ENCODE data around the gene RAB3C. TPM values are rescaled to one million over a fixed set of nuclear protein-coding genes. Genes with fewer than 3 reads are reported as not detected.
"Not testable (repeated sequence)": the region's sequence is repeated elsewhere in the genome, so short reads cannot be mapped to it uniquely, and the experiment has no call there.

The RAB3C gene
- total RNA-seq, 1 donor from 2014 or later: 0.30 TPM

DNA sequence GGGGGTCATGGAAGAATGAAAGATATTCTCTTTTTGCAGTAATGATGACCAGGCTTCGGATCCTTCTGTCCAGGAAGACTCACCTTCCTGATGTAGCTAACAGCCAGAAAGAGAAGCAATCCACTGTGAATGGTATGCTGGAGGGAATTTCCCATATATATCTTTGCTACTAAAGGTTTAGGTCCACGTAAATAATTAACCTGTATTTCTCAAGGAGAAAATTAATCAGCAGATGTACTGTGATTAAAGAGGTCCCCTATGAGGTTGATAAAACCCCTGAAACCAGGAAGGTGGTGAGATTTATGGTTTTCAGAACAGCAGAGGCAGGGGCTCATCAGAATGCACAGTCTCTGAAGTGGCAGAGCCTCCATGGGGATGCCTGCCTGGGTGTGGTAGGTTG lies 11.4 kb upstream of the RAB3C start:
- no peaks in the 10 kb centered on the region for H3K4me1 ChIP-seq
- DNase-seq (no peak), ATAC-seq (no peak)
- no peaks in the 10 kb centered on the region for H3K27me3 ChIP-seq (ENCODE audit: low read depth)
- TF ChIP-seq CTCF (IDR thresholded peaks at IDR 0.05): no peak
- no peak overlapping the region for H3K4me3 ChIP-seq
- intact Hi-C loops (cut with DNase I): no loop called here
- H3K36me3 ChIP-seq: no peaks in the 10 kb centered on the region
- no peak overlapping the region for H3K27ac ChIP-seq
- no peaks in the 10 kb centered on the region for H3K9me3 ChIP-seq

DNA sequence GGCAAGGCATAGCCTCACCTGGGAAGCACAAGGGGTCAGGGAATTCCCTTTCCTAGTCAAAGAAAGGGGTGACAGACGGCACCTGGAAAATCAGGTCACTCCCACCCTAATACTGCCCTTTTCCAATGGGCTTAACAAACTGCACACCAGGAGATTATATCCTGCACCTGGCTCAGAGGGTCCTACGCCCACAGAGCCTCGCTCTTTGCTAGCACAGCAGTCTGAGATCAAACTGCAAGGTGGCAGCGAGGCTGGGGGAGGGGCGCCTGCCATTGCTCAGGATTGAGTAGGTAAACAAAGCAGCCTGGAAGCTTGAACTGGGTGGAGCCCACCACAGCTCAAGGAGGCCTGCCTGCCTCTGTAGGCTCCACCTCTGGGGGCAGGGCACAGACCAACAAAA lies 9.9 kb upstream of the RAB3C start:
- intact Hi-C loops (cut with DNase I); H3K9me3 ChIP-seq; H3K36me3 ChIP-seq; DNase-seq; H3K27ac ChIP-seq; H3K27me3 ChIP-seq (ENCODE audit: low read depth); ATAC-seq; H3K4me1 ChIP-seq; H3K4me3 ChIP-seq: not testable (repeated sequence)

- intact Hi-C loops (cut with DNase I): no loop called here
- DNase-seq (no peak), ATAC-seq (no peak)
- H3K36me3 ChIP-seq: no peaks in the 10 kb centered on the region
- no peak for TF ChIP-seq CTCF (IDR thresholded peaks at IDR 0.05)
- no peaks in the 10 kb centered on the region for H3K9me3 ChIP-seq
- no peak overlapping the region for H3K27ac ChIP-seq
- no peak overlapping the region for H3K4me3 ChIP-seq
- peaks cover 15% of the 10 kb centered on the region for H3K27me3 ChIP-seq (ENCODE audit: low read depth)
- H3K4me1 ChIP-seq: peaks cover 15% of the 10 kb centered on the region
Observed at GRCh38 chr5:58579781-58580180, 3.1 kb upstream of the RAB3C start.

DNA sequence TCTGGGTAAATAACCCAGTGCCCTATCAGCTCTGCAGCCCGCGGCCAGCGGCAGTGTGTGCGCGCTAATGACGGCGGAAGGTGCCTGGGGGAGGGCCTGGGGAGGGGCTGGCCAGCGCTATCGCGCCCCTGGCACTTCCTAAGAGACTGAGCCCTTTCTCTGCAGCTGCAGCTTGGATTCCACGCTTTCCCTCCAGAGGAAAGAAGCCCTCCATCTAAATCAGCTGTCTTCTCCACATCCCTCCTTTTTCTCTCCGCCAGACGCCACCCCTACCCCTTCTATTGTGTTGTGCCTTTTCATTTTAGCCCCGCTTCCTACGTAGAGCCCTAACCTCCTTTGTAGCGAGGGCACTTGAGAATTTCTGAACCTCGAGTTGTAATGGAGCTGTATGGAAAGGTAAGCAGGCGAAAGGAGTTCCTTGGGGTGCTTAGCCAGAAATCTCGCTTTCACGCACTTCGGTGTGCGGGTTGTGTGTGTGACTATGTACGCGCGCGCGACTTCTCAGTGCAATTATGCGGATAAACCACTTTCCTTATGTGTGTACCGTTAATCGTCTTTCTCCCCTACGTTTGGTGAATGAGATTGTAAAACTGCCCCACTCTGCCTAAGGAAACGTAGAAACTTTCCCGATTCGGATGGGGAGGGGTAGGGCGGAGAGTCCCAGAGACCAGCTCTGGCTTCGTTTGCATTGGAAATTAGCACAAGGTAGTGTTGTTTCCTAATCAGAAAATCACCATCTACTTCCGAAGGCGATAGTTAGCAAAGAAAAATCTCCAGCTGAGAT lies 664 bp upstream of the RAB3C start:
- peak overlapping the region; percentile 56 for H3K4me3 ChIP-seq
- H3K9me3 ChIP-seq: no peaks in the 10 kb centered on the region
- DNase-seq: peak; percentile 51
- H3K36me3 ChIP-seq: no peaks in the 10 kb centered on the region
- peaks cover 15% of the 10 kb centered on the region for H3K27me3 ChIP-seq (ENCODE audit: low read depth)
- ATAC-seq: peak; percentile 40 to 59
- no peak for TF ChIP-seq CTCF (IDR thresholded peaks at IDR 0.05)
- H3K27ac ChIP-seq: no peak overlapping the region
- intact Hi-C loops (cut with DNase I): no loop called here
- peaks cover 15% of the 10 kb centered on the region for H3K4me1 ChIP-seq

- no peaks in the 10 kb centered on the region for H3K4me1 ChIP-seq
- intact Hi-C loops (cut with DNase I): no loop called here
- TF ChIP-seq CTCF (IDR thresholded peaks at IDR 0.05): no peak
Observed at GRCh38 chr5:58595952-58596351, 13.1 kb downstream of the RAB3C start.

DNA sequence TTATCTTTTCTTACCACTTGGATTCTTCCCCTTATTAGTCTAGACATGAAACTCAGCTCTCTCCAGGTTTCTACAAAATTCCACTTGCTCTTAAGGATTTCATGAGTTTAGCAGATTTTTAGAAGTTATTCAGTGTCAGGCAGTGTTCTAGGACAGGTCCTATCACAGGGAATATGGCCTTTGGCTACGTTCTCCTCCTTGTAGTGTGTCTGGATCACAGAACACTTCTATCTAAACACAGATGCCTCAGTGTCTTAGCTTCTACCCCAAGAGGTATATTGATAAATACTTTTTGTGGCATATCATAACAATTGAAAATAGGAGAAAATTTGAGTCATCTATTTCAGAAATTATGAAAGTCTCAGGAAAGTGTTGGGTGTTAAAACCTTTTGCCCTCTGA lies 15.6 kb downstream of the RAB3C start:
- ATAC-seq (no peak), DNase-seq (no peak)
- H3K36me3 ChIP-seq: no peaks in the 10 kb centered on the region
- no peaks in the 10 kb centered on the region for H3K4me1 ChIP-seq
- H3K27me3 ChIP-seq (ENCODE audit: low read depth): no peaks in the 10 kb centered on the region
- no peak for TF ChIP-seq CTCF (IDR thresholded peaks at IDR 0.05)
- intact Hi-C loops (cut with DNase I): no loop called here
- no peak overlapping the region for H3K27ac ChIP-seq
- H3K9me3 ChIP-seq: no peaks in the 10 kb centered on the region
- no peak overlapping the region for H3K4me3 ChIP-seq

More at GRCh38 chr5:58595952-58596351, 13.1 kb downstream of the RAB3C start:
- Histone ChIP-seq H3K27ac (no peak overlapping the region), H3K27me3 (ENCODE audit: low read depth) (no peaks in the 10 kb centered on the region), H3K4me3 (no peak overlapping the region), H3K36me3 (no peaks in the 10 kb centered on the region), H3K9me3 (no peaks in the 10 kb centered on the region)
- ATAC-seq (no peak), DNase-seq (no peak)

All from lower lobe of right lung (tissue), 2 donors.